Gastrocnemius medialis (tissue), 4 donors: ENCODE data around the gene MYL7.

Source experiments
- CTCF ChIP-seq, 5 experiments: fragments of 450-650 bp in 3 of 5; fragments of 200-600 bp in 2 of 5; sonication (generic) in 2 of 5; IDR thresholded peaks in 4 of 5; conservative IDR thresholded peaks in 1 of 5; 1 replicate in 4 of 5; 2 replicates in 1 of 5; pipeline ENCODE4 v1.5.1; 2016 to 2019; ENCODE audit warnings: antibody characterized with exemption in 5 of 5, mild to moderate bottlenecking in 3 of 5, moderate library complexity in 3 of 5
- POLR2A ChIP-seq, 2 donors: fragments of 450-650 bp; IDR thresholded peaks; one replicate each; pipeline ENCODE4 v1.6.1; 2017; ENCODE audit warnings: antibody characterized with exemption in 2 of 2, mild to moderate bottlenecking in 2 of 2, moderate library complexity in 2 of 2

- TF ChIP-seq CTCF (IDR thresholded peaks at IDR 0.05 in 4 of 5, conservative IDR thresholded peaks at IDR 0.05 in 1 of 5) (no peak), POLR2A (IDR thresholded peaks at IDR 0.05) (no peak)
Observed at GRCh38 chr7:44114586-44115310, 26.4 kb downstream of the MYL7 start.
